Measurements from ENCODE around the gene ATF4.

The ATF4 gene

GRCh38 chr22:39558950-39559349 is 38.6 kb downstream of the ATF4 start:
- DNase-seq (ENCODE audit: extremely low spot score): no peak
- ChIA-PET CTCF (interaction anchor here (0.9 to 2.5 kb wide), 8 partner anchors 17 to 485 kb away, joined by 3 to 13 read pairs (median 4); no protein-coding TSS in a partner anchor), POLR2A (interaction anchor here (0.5 kb wide), 1 partner anchor 562 kb away, joined by 3 read pairs; no protein-coding TSS in a partner anchor)
- no peak for TF ChIP-seq CTCF (IDR thresholded peaks at IDR 0.05; ENCODE audit: control extremely low read depth, extremely low read depth, low read depth, missing control alignments)

DNA sequence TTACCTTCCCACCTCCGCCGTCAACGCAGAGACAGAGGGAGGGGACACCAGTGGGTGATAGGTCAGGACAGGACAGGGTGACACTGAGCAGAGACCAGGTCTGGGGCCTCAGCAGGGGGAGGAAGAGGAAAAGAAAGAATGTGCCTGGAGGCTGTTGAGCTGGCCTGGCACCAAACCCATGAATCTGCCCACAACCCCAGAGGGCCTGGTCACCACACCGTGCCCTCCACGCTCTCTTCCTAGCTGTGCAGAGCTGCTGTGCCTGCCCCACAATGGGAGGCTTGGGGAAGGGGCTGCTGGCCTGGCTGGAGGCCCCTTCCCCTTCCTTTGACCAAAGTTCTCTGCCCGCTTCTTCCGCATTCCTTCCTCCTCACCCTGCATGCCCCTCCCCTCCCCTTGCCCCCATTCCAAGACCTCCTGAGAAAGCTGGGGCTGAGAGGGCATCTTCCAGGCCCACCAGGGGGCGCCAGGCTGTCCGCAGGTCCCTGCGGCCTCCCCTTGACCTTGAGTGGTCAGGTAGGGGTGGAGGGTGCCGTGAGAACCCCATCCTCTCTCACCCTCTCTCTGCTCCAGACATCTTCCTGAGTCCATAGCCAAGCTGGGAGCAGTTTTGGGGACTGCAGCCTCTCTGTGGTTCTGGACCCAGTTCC is 39.2 kb downstream of the ATF4 start:
- peak; percentile 57 for TF ChIP-seq CTCF (IDR thresholded peaks at IDR 0.05; ENCODE audit: control extremely low read depth, extremely low read depth, low read depth, missing control alignments)
- POLR2A ChIA-PET: no interaction called here
- peak; percentile 51 for DNase-seq (ENCODE audit: extremely low spot score)
- CTCF ChIA-PET: interaction anchor here (0.9 to 2.5 kb wide), 9 partner anchors 17 to 485 kb away, joined by 3 to 13 read pairs (median 3); no protein-coding TSS in a partner anchor

DNA sequence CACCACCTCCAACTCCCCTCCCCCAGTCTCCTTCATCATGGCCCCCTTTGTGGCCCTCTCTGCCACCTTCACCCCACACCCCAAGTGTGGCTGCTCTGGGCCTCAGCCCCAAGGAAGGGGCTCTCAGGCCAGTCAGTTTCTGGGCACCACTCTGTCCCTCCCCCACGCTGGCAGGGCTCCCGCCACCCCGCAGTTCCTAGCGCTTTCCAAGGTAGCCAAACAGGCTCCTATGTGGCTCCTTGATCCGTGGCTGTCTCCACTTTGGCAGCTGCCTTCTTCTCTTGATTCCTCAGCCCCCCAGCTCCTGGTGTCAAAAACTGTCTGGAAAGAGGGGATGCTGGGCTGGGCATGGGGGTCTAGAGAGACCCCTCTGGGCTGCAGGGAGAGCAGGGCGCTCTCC is 39.8 kb downstream of the ATF4 start:
- POLR2A ChIA-PET: no interaction called here
- no peak for TF ChIP-seq CTCF (IDR thresholded peaks at IDR 0.05; ENCODE audit: control extremely low read depth, extremely low read depth, low read depth, missing control alignments)
- no peak for DNase-seq (ENCODE audit: extremely low spot score)
- CTCF ChIA-PET: interaction anchor here (0.9 to 2.5 kb wide), 7 partner anchors 16 to 484 kb away, joined by 3 to 13 read pairs (median 3); no protein-coding TSS in a partner anchor

- DNase-seq (ENCODE audit: extremely low spot score): no peak
- no peak for TF ChIP-seq CTCF (IDR thresholded peaks at IDR 0.05; ENCODE audit: control extremely low read depth, extremely low read depth, low read depth, missing control alignments)
- ChIA-PET CTCF (interaction anchor here (1.3 to 2.2 kb wide), 2 partner anchors 462 to 473 kb away, joined by 5 to 12 read pairs; no protein-coding TSS in a partner anchor), POLR2A (no interaction called here)
These were observed 42.6 kb downstream of the ATF4 start for GRCh38 chr22:39562839-39563489.

DNA sequence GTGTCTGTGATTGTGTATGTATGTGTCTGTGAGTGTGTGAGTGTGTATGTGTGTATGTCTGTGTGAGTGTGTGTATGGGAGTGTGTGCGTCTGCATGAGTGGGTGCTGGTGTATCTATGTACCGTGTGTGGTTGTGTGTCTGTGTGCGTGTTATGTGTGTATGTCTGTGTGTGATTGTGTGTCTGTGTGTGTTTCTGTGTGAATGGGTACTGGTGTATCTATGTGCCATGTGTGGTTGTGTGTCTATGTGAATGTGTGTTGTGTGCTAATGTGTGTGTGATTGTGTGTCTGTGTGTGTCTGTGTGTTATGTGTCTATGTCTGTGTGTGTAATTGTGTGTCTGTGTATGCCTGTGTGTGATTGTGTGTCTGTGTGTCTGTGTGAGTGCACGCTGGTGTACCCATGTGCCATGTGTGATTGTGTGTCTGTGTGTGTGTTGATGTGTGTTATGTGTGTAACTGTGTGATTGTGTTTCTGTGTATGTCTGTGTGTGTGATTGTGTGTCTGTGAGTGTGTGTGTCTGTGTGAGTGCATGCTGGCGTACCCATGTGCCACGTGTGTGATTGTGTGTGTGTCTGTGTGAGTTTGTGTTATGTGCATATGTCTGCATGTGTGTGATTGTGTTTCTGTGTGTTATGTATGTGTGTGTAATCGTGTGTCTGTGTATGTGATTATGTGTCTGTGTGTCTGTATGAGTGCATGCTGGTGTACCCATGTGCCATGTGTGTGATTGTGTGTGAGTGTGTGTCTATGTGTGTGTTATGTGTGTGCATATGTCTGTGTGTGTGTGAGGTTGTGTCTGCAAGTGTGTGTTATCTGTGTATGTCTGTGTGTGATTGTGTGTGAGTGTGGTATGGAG is 43.4 kb downstream of the ATF4 start:
- ChIA-PET CTCF (no interaction called here), POLR2A (no interaction called here)
- no peak for DNase-seq (ENCODE audit: extremely low spot score)
- no peak for TF ChIP-seq CTCF (IDR thresholded peaks at IDR 0.05; ENCODE audit: control extremely low read depth, extremely low read depth, low read depth, missing control alignments)

- ChIA-PET CTCF (interaction anchor here (1.2 kb wide), 1 partner anchor 31 kb away, joined by 3 read pairs; no protein-coding TSS in a partner anchor), POLR2A (no interaction called here)
- DNase-seq (ENCODE audit: extremely low spot score): no peak
- TF ChIP-seq CTCF (IDR thresholded peaks at IDR 0.05; ENCODE audit: control extremely low read depth, extremely low read depth, low read depth, missing control alignments): no peak
These were observed 45.1 kb downstream of the ATF4 start for GRCh38 chr22:39565414-39565944.
